Right ventricle myocardium inferior (tissue), 1 donor: ENCODE data around the gene PTRH1. TPM values are rescaled to one million over a fixed set of nuclear protein-coding genes. Genes with fewer than 3 reads are reported as not detected.

Experiments used
- ATAC-seq: fragments of 200-7000 bp; cut with Tn5 transposase; one replicate; pipeline ENCODE4 v1.9.1; 2020; ENCODE audit warnings: mild to moderate bottlenecking, moderate library complexity
- DNase-seq: peaks from one replicate; pipeline ENCODE4 v3.0.0; 2021; ENCODE audit errors: missing footprints
- intact Hi-C: fragments of 100-400 bp; cut with DNase I; formaldehyde crosslinking; loops from one replicate; pipeline ENCODE4 v1.11.0; 2022
- total RNA-seq: library from RNA; stranded (reverse); fragmentation: NEBNext Ultra II Directional; extraction: Animal tissue kit (Norgen Biotek cat#: 25700); gene quantifications from one replicate; pipeline ENCODE4 v1.2.1, GENCODE V29; 2021
- donor health status: DM: no; HTN: yes; CAD: no; lungs with severe emphysema.

Gene PTRH1
- total RNA-seq, 1 donor from 2014 or later, result 14.2 TPM

- ATAC-seq, result no peak
- intact Hi-C loops, result no loop called here
- DNase-seq, result no peak
Observed at GRCh38 chr9:127744398-127745110, 29.1 kb upstream of the PTRH1 start.

GRCh38 chr9:127742435-127743088, 27.1 kb upstream of the PTRH1 start:
- intact Hi-C loops, result no loop called here
- DNase-seq, result no peak
- no peak for ATAC-seq

GRCh38 chr9:127741831-127742434, 26.5 kb upstream of the PTRH1 start:
- peak; percentile 86 for DNase-seq
- intact Hi-C loops, result no loop called here
- peak; percentile 73 for ATAC-seq

GRCh38 chr9:127739614-127740330, 24.3 kb upstream of the PTRH1 start:
- intact Hi-C loops, result no loop called here
- DNase-seq (peak; percentile 80), ATAC-seq (peak; percentile 40)

- intact Hi-C loops, result no loop called here
- no peak for ATAC-seq
- no peak for DNase-seq
Observed at GRCh38 chr9:127738666-127739065, 23.2 kb upstream of the PTRH1 start.

GRCh38 chr9:127735530-127736185, 20.2 kb upstream of the PTRH1 start:
- no peak for DNase-seq
- ATAC-seq, result no peak
- intact Hi-C loops, result loop anchor here (1.0 to 2.0 kb wide), 3 partner anchors 50 to 186 kb away; no protein-coding TSS in a partner anchor

GRCh38 chr9:127734747-127735529, 19.5 kb upstream of the PTRH1 start, which contains the start of gene TOR2A:
TSS of gene TOR2A (minus strand) at chr9:127735294. CDS start at chr9:127735270, 24 bp downstream.
- peak; percentile 96 for ATAC-seq
- intact Hi-C loops, result loop anchor here (1.0 to 2.0 kb wide), 4 partner anchors 50 to 186 kb away; no protein-coding TSS in a partner anchor
- peak; percentile 99 for DNase-seq

- ATAC-seq (no peak), DNase-seq (no peak)
- intact Hi-C loops, result loop anchor here (1.0 to 2.0 kb wide), 2 partner anchors 136 to 147 kb away; no protein-coding TSS in a partner anchor
Observed at GRCh38 chr9:127734247-127734746, 18.8 kb upstream of the PTRH1 start.

- ATAC-seq (no peak), DNase-seq (no peak)
Observed at GRCh38 chr9:127733614-127734013, 18.2 kb upstream of the PTRH1 start.

GRCh38 chr9:127732444-127732843, 17.0 kb upstream of the PTRH1 start:
- ATAC-seq (no peak), DNase-seq (no peak)
- intact Hi-C loops, result no loop called here

More at GRCh38 chr9:127733614-127734013, 18.2 kb upstream of the PTRH1 start:
- intact Hi-C loops, result loop anchor here (1.0 to 2.0 kb wide), 2 partner anchors 137 to 147 kb away; no protein-coding TSS in a partner anchor

- intact Hi-C loops, result no loop called here
Observed at GRCh38 chr9:127731938-127732337, 16.5 kb upstream of the PTRH1 start.

GRCh38 chr9:127730799-127731410, 15.4 kb upstream of the PTRH1 start:
- ATAC-seq (no peak), DNase-seq (no peak)
- intact Hi-C loops, result no loop called here

More at GRCh38 chr9:127731938-127732337, 16.5 kb upstream of the PTRH1 start:
- DNase-seq (no peak), ATAC-seq (no peak)

GRCh38 chr9:127730262-127730661, 14.8 kb upstream of the PTRH1 start:
- intact Hi-C loops, result no loop called here
- DNase-seq, result no peak
- no peak for ATAC-seq

- no peak for DNase-seq
- intact Hi-C loops, result no loop called here
- no peak for ATAC-seq
Observed at GRCh38 chr9:127729522-127730256, 14.2 kb upstream of the PTRH1 start.

GRCh38 chr9:127728808-127729207, 13.3 kb upstream of the PTRH1 start:
- ATAC-seq (no peak), DNase-seq (no peak)
- intact Hi-C loops, result no loop called here

GRCh38 chr9:127726871-127727270, 11.4 kb upstream of the PTRH1 start:
- ATAC-seq (no peak), DNase-seq (no peak)
- intact Hi-C loops, result no loop called here
